SU-DHL-6 (cell line): Measurements from ENCODE around the gene NANP.
"Not testable (repeated sequence)": the region's sequence is repeated elsewhere in the genome, so short reads cannot be mapped to it uniquely, and the experiment has no call there.

ENCODE experiments used
- H2AFZ ChIP-seq: fragments of 200-600 bp; sonication (generic); 2 replicates; pipeline ENCODE4 v1.6.1; 2014; ENCODE audit warnings: low read depth, mild to moderate bottlenecking, moderate library complexity, mixed read lengths, antibody characterized with exemption, low read length; ENCODE audit not compliant: severe bottlenecking
- H3F3A ChIP-seq: fragments of 200-600 bp; shearing (Covaris generic); 2 replicates; pipeline ENCODE4 v1.6.0; 2016; ENCODE audit warnings: antibody characterized with exemption, mild to moderate bottlenecking; ENCODE audit not compliant: insufficient read depth
- H3K27ac ChIP-seq: fragments of 200-600 bp; sonication (generic); 2 replicates; pipeline ENCODE4 v1.5.1; 2016; ENCODE audit warnings: low read depth, mild to moderate bottlenecking, low read length, moderate library complexity, mixed read lengths
- H3K27me3 ChIP-seq: fragments of 200-600 bp; sonication (generic), shearing (Covaris generic); 2 replicates; pipeline ENCODE4 v1.6.0; 2014; ENCODE audit warnings: mild to moderate bottlenecking, low read length
- H3K36me3 ChIP-seq: fragments of 200-600 bp; sonication (generic); 2 replicates; pipeline ENCODE4 v1.6.1; 2014; ENCODE audit warnings: mild to moderate bottlenecking, low read length, mixed read lengths
- H3K4me2 ChIP-seq: fragments of 300-600, 200-600 bp; shearing (Covaris generic), sonication (generic); 2 replicates; pipeline ENCODE4 v1.6.0; 2014; ENCODE audit warnings: low read length, low read depth, mild to moderate bottlenecking; ENCODE audit not compliant: poor library complexity, severe bottlenecking
- H3K4me3 ChIP-seq: fragments of 200-600 bp; sonication (generic); 2 replicates; pipeline ENCODE4 v1.5.1; 2014; ENCODE audit warnings: antibody characterized with exemption, low read length, mild to moderate bottlenecking, mixed read lengths; ENCODE audit not compliant: insufficient read depth, poor library complexity, severe bottlenecking
- H3K79me2 ChIP-seq: fragments of 200-600 bp; sonication (generic); 2 replicates; pipeline ENCODE4 v1.6.1; 2014; ENCODE audit warnings: mild to moderate bottlenecking, low read length, moderate library complexity; ENCODE audit not compliant: insufficient read depth
- H3K9ac ChIP-seq: fragments of 200-600 bp; sonication (generic); 2 replicates; pipeline ENCODE4 v1.7.0; 2014; ENCODE audit warnings: mild to moderate bottlenecking, low read length
- H3K9me2 ChIP-seq: fragments of 200-600 bp; sonication (generic); replicated peaks from 2 replicates; pipeline ENCODE4 v1.6.1; 2014; ENCODE audit warnings: low read length; ENCODE audit not compliant: insufficient read depth
- H3K9me3 ChIP-seq: fragments of 200-600 bp; sonication (generic); 2 replicates; pipeline ENCODE4 v1.6.1; 2014; ENCODE audit warnings: low read length, mixed read lengths; ENCODE audit not compliant: insufficient read depth
- H4K20me1 ChIP-seq: fragments of 200-600 bp; sonication (generic); 2 replicates; pipeline ENCODE4 v1.6.1; 2014; ENCODE audit warnings: low read depth, mild to moderate bottlenecking, antibody characterized with exemption, low read length, moderate library complexity, mixed read lengths
- EZH2phosphoT487 ChIP-seq: fragments of 200-600 bp; sonication (generic), shearing (Covaris generic); conservative IDR thresholded peaks from 2 replicates; pipeline ENCODE4 v1.6.1; 2018; ENCODE audit warnings: mild to moderate bottlenecking, antibody characterized with exemption, low read length, moderate library complexity, mixed read lengths
- TF ChIP-seq, protein P1 (sequence below): fragments of 200-600 bp; sonication (generic); IDR thresholded peaks from one replicate; pipeline ENCODE4 v1.5.1; 2017; ENCODE audit warnings: antibody characterized with exemption, mild to moderate bottlenecking, low read length, moderate library complexity; ENCODE audit not compliant: insufficient read depth, poor library complexity, severe bottlenecking

NANP gene

DNA sequence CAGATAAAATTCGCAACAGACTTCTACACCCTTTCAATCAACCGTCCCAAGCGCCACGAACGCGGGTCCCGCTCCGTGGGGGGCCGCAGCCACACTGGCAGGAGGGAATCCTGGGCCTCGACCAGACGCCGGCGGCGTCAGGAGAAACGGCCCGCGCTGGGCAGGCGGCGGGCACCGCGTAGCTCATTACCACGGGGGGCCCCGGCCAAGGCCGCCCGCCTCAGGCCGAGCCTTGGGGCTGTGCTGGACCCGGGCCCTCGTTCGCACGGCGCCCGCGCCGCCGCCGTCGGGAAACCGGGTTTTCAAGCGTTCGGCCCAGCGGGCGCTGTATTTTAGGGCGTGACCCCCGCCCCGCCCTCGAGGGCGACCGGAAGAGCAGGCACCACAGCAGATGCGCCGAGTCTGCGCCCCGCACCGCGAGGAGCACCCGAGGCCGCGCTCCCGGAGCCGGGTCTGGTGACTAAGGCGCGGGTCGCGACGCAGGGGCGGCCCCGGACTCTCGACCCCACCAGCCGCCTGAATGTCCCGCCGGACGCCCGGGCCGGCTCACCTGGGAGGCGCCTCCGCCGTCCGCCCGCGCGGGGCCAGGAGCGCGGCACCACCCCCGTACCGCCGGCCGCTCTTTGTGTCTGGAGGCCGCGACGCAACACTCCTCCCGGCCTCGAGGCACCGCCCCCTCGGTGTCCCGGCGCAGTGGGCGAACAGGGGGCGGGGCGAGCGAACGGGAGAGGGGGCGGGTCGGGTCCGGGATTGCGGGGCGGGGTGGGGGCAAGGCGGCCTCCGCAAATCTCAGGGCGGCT, 38.7 kb downstream of the NANP start, which contains the start of gene NINL:
Gene NINL (minus strand): TSS at position 627 of the 800 bp plus-strand sequence. CDS start 58,944 bp downstream, outside the sequence.
- H3K27me3 ChIP-seq = no peaks in the 10 kb centered on the region
- no peak within 1 kb of the TSS for H2AFZ ChIP-seq
- TF ChIP-seq, protein P1, sequence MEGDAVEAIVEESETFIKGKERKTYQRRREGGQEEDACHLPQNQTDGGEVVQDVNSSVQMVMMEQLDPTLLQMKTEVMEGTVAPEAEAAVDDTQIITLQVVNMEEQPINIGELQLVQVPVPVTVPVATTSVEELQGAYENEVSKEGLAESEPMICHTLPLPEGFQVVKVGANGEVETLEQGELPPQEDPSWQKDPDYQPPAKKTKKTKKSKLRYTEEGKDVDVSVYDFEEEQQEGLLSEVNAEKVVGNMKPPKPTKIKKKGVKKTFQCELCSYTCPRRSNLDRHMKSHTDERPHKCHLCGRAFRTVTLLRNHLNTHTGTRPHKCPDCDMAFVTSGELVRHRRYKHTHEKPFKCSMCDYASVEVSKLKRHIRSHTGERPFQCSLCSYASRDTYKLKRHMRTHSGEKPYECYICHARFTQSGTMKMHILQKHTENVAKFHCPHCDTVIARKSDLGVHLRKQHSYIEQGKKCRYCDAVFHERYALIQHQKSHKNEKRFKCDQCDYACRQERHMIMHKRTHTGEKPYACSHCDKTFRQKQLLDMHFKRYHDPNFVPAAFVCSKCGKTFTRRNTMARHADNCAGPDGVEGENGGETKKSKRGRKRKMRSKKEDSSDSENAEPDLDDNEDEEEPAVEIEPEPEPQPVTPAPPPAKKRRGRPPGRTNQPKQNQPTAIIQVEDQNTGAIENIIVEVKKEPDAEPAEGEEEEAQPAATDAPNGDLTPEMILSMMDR = no peak
- no peak for TF ChIP-seq EZH2phosphoT487
- no peak within 1 kb of the TSS for H3K27ac ChIP-seq
- H4K20me1 ChIP-seq = no peaks in the 10 kb centered on the region
- no peak within 1 kb of the TSS for H3K9ac ChIP-seq
- no peaks in the 10 kb centered on the region for H3K36me3 ChIP-seq
- no peaks in the 10 kb centered on the region for H3K79me2 ChIP-seq
- no peaks in the 10 kb centered on the region for H3F3A ChIP-seq
- H3K9me3 ChIP-seq = no peaks in the 10 kb centered on the region
- no peak within 1 kb of the TSS for H3K4me2 ChIP-seq
- H3K4me3 ChIP-seq = no peak within 1 kb of the TSS
- H3K9me2 ChIP-seq = no peaks in the 10 kb centered on the region

DNA sequence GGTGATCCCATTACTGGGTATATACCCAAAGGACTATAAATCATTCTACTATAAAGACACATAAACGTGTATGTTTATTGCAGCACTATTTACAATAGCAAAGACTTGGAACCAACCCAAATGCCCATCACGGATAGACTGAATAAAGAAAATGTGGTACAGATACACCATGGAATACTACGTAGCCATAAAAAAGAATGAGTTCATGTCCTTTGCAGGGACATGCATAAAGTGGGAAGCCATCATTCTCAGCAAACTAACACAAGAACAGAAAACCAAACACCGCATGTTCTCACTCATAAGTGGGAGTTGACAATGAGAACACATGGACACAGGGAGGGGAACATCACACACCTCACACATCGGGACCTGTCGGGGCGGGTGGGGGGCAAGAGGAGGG, 40.2 kb downstream of the NANP start:
- H2AFZ ChIP-seq, H3K4me2 ChIP-seq, H4K20me1 ChIP-seq, H3K9me2 ChIP-seq, H3K27ac ChIP-seq, H3K79me2 ChIP-seq, H3F3A ChIP-seq, H3K4me3 ChIP-seq, H3K9me3 ChIP-seq, H3K9ac ChIP-seq, H3K27me3 ChIP-seq, H3K36me3 ChIP-seq: not testable (repeated sequence)

DNA sequence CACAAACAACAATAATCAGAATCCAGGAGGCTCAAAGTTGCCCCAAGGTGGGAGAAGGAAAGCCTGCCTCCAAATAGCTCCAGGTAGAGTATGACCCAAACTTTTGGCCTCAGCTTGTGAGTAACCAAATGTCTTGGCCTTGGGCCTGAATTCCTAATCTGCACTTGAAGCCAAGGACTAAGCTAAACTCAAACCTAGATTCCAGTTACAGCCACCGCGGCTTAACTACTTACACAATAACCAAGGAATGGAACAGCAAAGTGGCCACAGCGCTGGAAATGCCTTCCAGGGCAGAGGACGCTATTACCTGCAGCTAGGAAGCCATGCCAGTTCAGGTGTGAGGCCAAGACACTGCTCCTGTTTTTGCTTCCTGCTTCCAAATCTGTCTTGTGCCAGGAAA, 43.1 kb downstream of the NANP start:
- TF ChIP-seq, protein P1 = no peak
- TF ChIP-seq EZH2phosphoT487 = no peak
- Histone ChIP-seq H3K27ac (no peak overlapping the region), H3K4me2 (no peak overlapping the region), H3K9ac (no peak overlapping the region), H2AFZ (no peak overlapping the region), H3F3A (no peaks in the 10 kb centered on the region), H3K9me3 (no peaks in the 10 kb centered on the region), H4K20me1 (no peaks in the 10 kb centered on the region), H3K4me3 (no peak overlapping the region), H3K27me3 (no peaks in the 10 kb centered on the region), H3K9me2 (no peaks in the 10 kb centered on the region), H3K79me2 (no peaks in the 10 kb centered on the region), H3K36me3 (no peaks in the 10 kb centered on the region)

DNA sequence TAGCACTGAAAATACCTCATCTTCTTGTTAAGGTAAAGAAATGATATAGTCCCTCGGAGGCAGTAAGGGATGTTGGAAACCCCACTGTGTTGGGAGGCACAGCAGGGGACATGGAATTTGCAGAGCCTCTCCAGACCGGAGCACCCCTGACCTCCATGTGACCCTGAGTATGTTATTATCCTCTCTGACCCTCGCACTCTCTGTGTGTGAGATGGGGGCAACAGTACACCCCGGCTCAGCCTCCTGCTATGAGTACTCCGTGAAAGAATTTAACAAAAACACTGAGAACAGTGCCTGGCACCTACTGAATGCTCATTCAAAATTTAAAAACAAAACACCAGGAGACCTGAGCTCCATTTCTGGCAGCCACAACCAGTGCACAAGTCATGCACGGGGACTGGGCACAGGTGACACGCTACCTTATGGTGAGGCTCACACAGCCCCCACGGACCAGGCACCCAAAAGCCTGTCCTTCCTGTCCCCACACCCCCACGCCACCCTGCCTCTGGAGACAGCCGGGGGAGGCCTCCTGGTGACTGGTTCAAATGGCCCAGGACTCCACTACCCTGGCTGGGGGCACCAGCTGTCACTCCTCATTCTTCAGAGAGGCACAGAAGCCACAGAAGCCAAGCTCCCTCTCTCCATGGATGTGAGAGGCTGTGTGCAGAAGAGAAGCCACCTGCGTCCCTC, 44.6 kb downstream of the NANP start:
- no peak overlapping the region for H3K9ac ChIP-seq
- no peaks in the 10 kb centered on the region for H3K36me3 ChIP-seq
- no peaks in the 10 kb centered on the region for H3K79me2 ChIP-seq
- TF ChIP-seq, protein P1 = no peak
- H3K4me2 ChIP-seq = no peak overlapping the region
- H4K20me1 ChIP-seq = no peaks in the 10 kb centered on the region
- no peaks in the 10 kb centered on the region for H3K9me2 ChIP-seq
- H3K4me3 ChIP-seq = no peak overlapping the region
- H3K27me3 ChIP-seq = no peaks in the 10 kb centered on the region
- H2AFZ ChIP-seq = no peak overlapping the region
- no peaks in the 10 kb centered on the region for H3F3A ChIP-seq
- no peak overlapping the region for H3K27ac ChIP-seq
- H3K9me3 ChIP-seq = no peaks in the 10 kb centered on the region
